Activated naive CD8-positive, alpha-beta T cell treated with anti-CD3 and anti-CD28 coated beads, Interleukin-2, amount 10 ng/mL, durations not matched to agents 7 days and 5 days (primary cell): ENCODE results near the gene PCNX1. TPM values are rescaled to one million over a fixed set of nuclear protein-coding genes. Genes with fewer than 3 reads are reported as not detected.

Experiments
- ATAC-seq: fragments of 150-1000 bp; cut with Tn5 transposase; one replicate; pipeline ENCODE4 v1.10.0; 2021; ENCODE audit warnings: low read depth, moderate library complexity
- POLR2A ChIA-PET: fragments of 350-600 bp; sonication (Branson Sonifier 250); formaldehyde crosslinking; loops from one replicate; lab custom pipeline; 2021; ENCODE audit warnings: antibody characterized with exemption; lab: Charles Lee
- DNase-seq: peaks from one replicate; pipeline ENCODE4 v3.0.0; 2021
- H3K27ac Mint-ChIP-seq: one replicate; pipeline ENCODE4 v1.8.0; 2022; ENCODE audit warnings: mild to moderate bottlenecking, mixed read lengths
- H3K27me3 Mint-ChIP-seq: one replicate; pipeline ENCODE4 v1.8.0; 2022; ENCODE audit warnings: mild to moderate bottlenecking, moderate library complexity, mixed read lengths
- H3K36me3 Mint-ChIP-seq: one replicate; pipeline ENCODE4 v1.8.0; 2021; ENCODE audit warnings: mild to moderate bottlenecking, mixed read lengths
- H3K4me1 Mint-ChIP-seq: one replicate; pipeline ENCODE4 v1.8.0; 2021; ENCODE audit warnings: mixed read lengths
- H3K4me3 Mint-ChIP-seq: one replicate; pipeline ENCODE4 v1.8.0; 2022; ENCODE audit warnings: mild to moderate bottlenecking, moderate library complexity, mixed read lengths
- H3K9me3 Mint-ChIP-seq: one replicate; pipeline ENCODE4 v1.8.0; 2021; ENCODE audit warnings: mixed read lengths
- total RNA-seq, 2 experiments: library from RNA; stranded (reverse); gene quantifications; one replicate each; pipeline ENCODE4 v1.2.3, GENCODE V29; 2021

Gene PCNX1
- total RNA-seq, 2 experiments from 2014 or later = 80.0 to 93.0 TPM

- Mint-ChIP-seq H3K4me3 (no peak overlapping the region), H3K4me1 (peaks cover 15% of the 10 kb centered on the region), H3K27me3 (no peaks in the 10 kb centered on the region), H3K36me3 (peaks cover 53% of the 10 kb centered on the region), H3K9me3 (peaks cover 4% of the 10 kb centered on the region), H3K27ac (peak overlapping the region; percentile 15)
- DNase-seq = no peak
- no peak for ATAC-seq
- POLR2A ChIA-PET = no interaction called here
These were observed 114.2 kb downstream of the PCNX1 start for GRCh38 chr14:71021347-71022011.

GRCh38 chr14:71022012-71022869 is 115.0 kb downstream of the PCNX1 start:
- H3K4me3 Mint-ChIP-seq = no peak overlapping the region
- H3K9me3 Mint-ChIP-seq = peaks cover 4% of the 10 kb centered on the region
- DNase-seq = no peak
- no peaks in the 10 kb centered on the region for H3K27me3 Mint-ChIP-seq
- H3K36me3 Mint-ChIP-seq = peaks cover 49% of the 10 kb centered on the region
- no peak for ATAC-seq
- POLR2A ChIA-PET = no interaction called here
- H3K27ac Mint-ChIP-seq = no peak overlapping the region
- H3K4me1 Mint-ChIP-seq = peaks cover 15% of the 10 kb centered on the region

- Mint-ChIP-seq H3K27me3 (no peaks in the 10 kb centered on the region), H3K4me3 (no peak overlapping the region), H3K9me3 (peaks cover 4% of the 10 kb centered on the region), H3K36me3 (peaks cover 48% of the 10 kb centered on the region), H3K27ac (no peak overlapping the region), H3K4me1 (peaks cover 15% of the 10 kb centered on the region)
- DNase-seq = no peak
- POLR2A ChIA-PET = no interaction called here
- no peak for ATAC-seq
These were observed 115.7 kb downstream of the PCNX1 start for GRCh38 chr14:71022939-71023338.

- no peaks in the 10 kb centered on the region for H3K4me1 Mint-ChIP-seq
- no peak overlapping the region for H3K27ac Mint-ChIP-seq
- no peaks in the 10 kb centered on the region for H3K9me3 Mint-ChIP-seq
- H3K27me3 Mint-ChIP-seq = no peaks in the 10 kb centered on the region
- POLR2A ChIA-PET = no interaction called here
- DNase-seq = no peak
- H3K4me3 Mint-ChIP-seq = no peak overlapping the region
- no peak for ATAC-seq
- peaks cover 28% of the 10 kb centered on the region for H3K36me3 Mint-ChIP-seq
These were observed 122.0 kb downstream of the PCNX1 start for GRCh38 chr14:71029236-71029781.

- no peak for DNase-seq
- peaks cover 1% of the 10 kb centered on the region for H3K9me3 Mint-ChIP-seq
- H3K27me3 Mint-ChIP-seq = no peaks in the 10 kb centered on the region
- no peak for ATAC-seq
- POLR2A ChIA-PET = no interaction called here
- H3K27ac Mint-ChIP-seq = no peak overlapping the region
- no peaks in the 10 kb centered on the region for H3K4me1 Mint-ChIP-seq
- H3K36me3 Mint-ChIP-seq = peaks cover 35% of the 10 kb centered on the region
- H3K4me3 Mint-ChIP-seq = no peak overlapping the region
These were observed 123.7 kb downstream of the PCNX1 start for GRCh38 chr14:71031000-71031399.

GRCh38 chr14:71036433-71036832 is 129.2 kb downstream of the PCNX1 start:
- H3K4me1 Mint-ChIP-seq = no peaks in the 10 kb centered on the region
- no peak for DNase-seq
- peaks cover 8% of the 10 kb centered on the region for H3K9me3 Mint-ChIP-seq
- no peak overlapping the region for H3K4me3 Mint-ChIP-seq
- no peak for ATAC-seq
- peaks cover 58% of the 10 kb centered on the region for H3K36me3 Mint-ChIP-seq
- H3K27me3 Mint-ChIP-seq = no peaks in the 10 kb centered on the region
- POLR2A ChIA-PET = no interaction called here
- no peak overlapping the region for H3K27ac Mint-ChIP-seq

GRCh38 chr14:71048393-71048792 is 141.1 kb downstream of the PCNX1 start:
- H3K4me1 Mint-ChIP-seq = peaks cover 2% of the 10 kb centered on the region
- H3K27me3 Mint-ChIP-seq = no peaks in the 10 kb centered on the region
- ATAC-seq (no peak), DNase-seq (no peak)
- H3K9me3 Mint-ChIP-seq = peaks cover 5% of the 10 kb centered on the region
- H3K36me3 Mint-ChIP-seq = peaks cover 39% of the 10 kb centered on the region
- POLR2A ChIA-PET = no interaction called here
- H3K4me3 Mint-ChIP-seq = no peak overlapping the region
- no peak overlapping the region for H3K27ac Mint-ChIP-seq

GRCh38 chr14:71049435-71050133 is 142.3 kb downstream of the PCNX1 start:
- Mint-ChIP-seq H3K27ac (no peak overlapping the region), H3K4me1 (peaks cover 2% of the 10 kb centered on the region), H3K27me3 (no peaks in the 10 kb centered on the region), H3K4me3 (no peak overlapping the region), H3K36me3 (peaks cover 29% of the 10 kb centered on the region), H3K9me3 (no peaks in the 10 kb centered on the region)
- ATAC-seq = no peak
- no peak for DNase-seq
- POLR2A ChIA-PET = no interaction called here

GRCh38 chr14:71050227-71050823 is 143.1 kb downstream of the PCNX1 start:
- H3K27ac Mint-ChIP-seq = no peak overlapping the region
- H3K36me3 Mint-ChIP-seq = peaks cover 26% of the 10 kb centered on the region
- H3K4me1 Mint-ChIP-seq = peaks cover 2% of the 10 kb centered on the region
- DNase-seq (no peak), ATAC-seq (no peak)
- H3K4me3 Mint-ChIP-seq = no peak overlapping the region
- no peaks in the 10 kb centered on the region for H3K27me3 Mint-ChIP-seq
- POLR2A ChIA-PET = no interaction called here
- H3K9me3 Mint-ChIP-seq = no peaks in the 10 kb centered on the region

GRCh38 chr14:71054706-71055105 is 147.4 kb downstream of the PCNX1 start:
- ATAC-seq (no peak), DNase-seq (no peak)
- Mint-ChIP-seq H3K36me3 (peaks cover 28% of the 10 kb centered on the region), H3K27me3 (no peaks in the 10 kb centered on the region), H3K4me1 (peaks cover 1% of the 10 kb centered on the region), H3K9me3 (no peaks in the 10 kb centered on the region), H3K27ac (no peak overlapping the region), H3K4me3 (no peak overlapping the region)
- POLR2A ChIA-PET = no interaction called here

- DNase-seq = no peak
- H3K36me3 Mint-ChIP-seq = peaks cover 40% of the 10 kb centered on the region
- POLR2A ChIA-PET = no interaction called here
- no peaks in the 10 kb centered on the region for H3K9me3 Mint-ChIP-seq
- no peak for ATAC-seq
- H3K27ac Mint-ChIP-seq = no peak overlapping the region
- no peaks in the 10 kb centered on the region for H3K27me3 Mint-ChIP-seq
- no peak overlapping the region for H3K4me3 Mint-ChIP-seq
- peaks cover 1% of the 10 kb centered on the region for H3K4me1 Mint-ChIP-seq
These were observed 148.9 kb downstream of the PCNX1 start for GRCh38 chr14:71056168-71056567.

- no peaks in the 10 kb centered on the region for H3K27me3 Mint-ChIP-seq
These were observed 153.0 kb downstream of the PCNX1 start for GRCh38 chr14:71060274-71060673.

GRCh38 chr14:71060825-71061455 is 153.7 kb downstream of the PCNX1 start:
- H3K36me3 Mint-ChIP-seq = peaks cover 61% of the 10 kb centered on the region
- no peaks in the 10 kb centered on the region for H3K27me3 Mint-ChIP-seq
- H3K27ac Mint-ChIP-seq = no peak overlapping the region
- DNase-seq (no peak), ATAC-seq (no peak)
- H3K4me1 Mint-ChIP-seq = peaks cover 3% of the 10 kb centered on the region
- POLR2A ChIA-PET = no interaction called here
- no peak overlapping the region for H3K4me3 Mint-ChIP-seq
- H3K9me3 Mint-ChIP-seq = peaks cover 5% of the 10 kb centered on the region

More at GRCh38 chr14:71060274-71060673, 153.0 kb downstream of the PCNX1 start:
- Mint-ChIP-seq H3K4me1 (peaks cover 3% of the 10 kb centered on the region), H3K4me3 (no peak overlapping the region), H3K9me3 (peaks cover 2% of the 10 kb centered on the region), H3K27ac (no peak overlapping the region), H3K36me3 (peaks cover 56% of the 10 kb centered on the region)
- no peak for ATAC-seq
- no peak for DNase-seq
- POLR2A ChIA-PET = no interaction called here
